HG03520 (cell line): Measurements from ENCODE around the gene PLCD1.

Source experiments
- ATAC-seq: cut with Tn5 transposase; IDR thresholded peaks from one replicate; pipeline ENCODE4 v1.9.1; 2021; ENCODE audit warnings: mild to moderate bottlenecking, moderate library complexity; ENCODE audit not compliant: unreplicated experiment

Gene PLCD1

DNA sequence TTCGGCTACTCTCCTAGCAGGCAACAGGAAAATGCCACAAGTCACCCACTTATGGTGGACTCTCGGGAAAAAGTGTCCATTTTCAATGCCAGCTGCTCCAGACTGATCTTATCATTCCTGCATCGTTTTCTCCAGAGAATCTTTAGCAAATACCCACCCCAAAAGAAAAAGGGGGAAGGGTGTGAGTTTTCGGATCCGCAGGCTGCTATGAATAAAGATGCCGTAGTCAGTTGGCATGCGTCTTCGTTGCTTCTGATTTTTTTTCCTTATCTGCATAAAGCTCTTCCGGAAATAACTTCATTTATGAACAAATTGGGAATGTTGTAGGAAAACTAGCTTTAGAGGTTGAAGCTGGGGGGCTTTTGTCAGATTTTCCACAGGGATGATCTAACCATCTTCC lies 61.2 kb downstream of the PLCD1 start:
- ATAC-seq = no peak

- ATAC-seq = peak; percentile 70
Observed at GRCh38 chr3:37967260-37967881, 62.1 kb downstream of the PLCD1 start.

DNA sequence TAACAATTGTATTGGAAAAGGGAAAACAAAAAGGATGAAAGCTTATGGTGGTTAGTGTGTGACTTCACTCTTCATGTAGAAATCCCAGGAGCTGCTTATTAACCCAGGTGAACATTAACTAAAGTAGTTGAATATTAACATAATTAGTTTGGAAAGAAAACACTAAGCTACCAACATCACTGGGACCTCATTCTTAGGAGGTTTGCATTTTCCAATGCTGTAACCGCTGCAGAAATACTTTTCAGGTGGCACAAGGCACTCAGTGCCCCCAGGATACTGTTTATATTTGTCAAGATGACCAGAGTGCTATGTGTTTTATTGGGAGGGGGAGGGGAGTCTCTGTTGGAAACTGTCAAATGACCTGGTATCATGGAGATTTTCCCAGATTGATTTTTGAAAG lies 64.7 kb downstream of the PLCD1 start:
- no peak for ATAC-seq

DNA sequence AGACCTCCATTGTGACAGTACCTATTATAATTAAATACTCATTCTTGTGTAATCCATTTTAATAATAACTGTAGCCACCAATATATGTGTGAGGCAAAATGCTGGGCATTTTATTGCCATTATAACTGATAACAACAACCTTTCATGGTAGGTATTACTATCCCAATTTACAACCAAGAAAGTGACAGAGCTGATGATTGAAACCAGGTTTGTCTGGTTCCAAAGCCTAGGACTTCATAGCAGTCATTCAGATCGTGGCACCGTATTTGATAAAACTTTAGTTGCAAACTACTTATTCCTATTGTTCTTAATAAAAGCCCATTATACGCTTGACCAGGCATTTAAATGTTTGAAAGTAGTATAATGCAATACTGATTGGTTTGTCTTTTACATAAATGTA lies 65.3 kb downstream of the PLCD1 start:
- ATAC-seq = no peak

GRCh38 chr3:37963635-37964034 lies 65.8 kb downstream of the PLCD1 start:
- no peak for ATAC-seq

DNA sequence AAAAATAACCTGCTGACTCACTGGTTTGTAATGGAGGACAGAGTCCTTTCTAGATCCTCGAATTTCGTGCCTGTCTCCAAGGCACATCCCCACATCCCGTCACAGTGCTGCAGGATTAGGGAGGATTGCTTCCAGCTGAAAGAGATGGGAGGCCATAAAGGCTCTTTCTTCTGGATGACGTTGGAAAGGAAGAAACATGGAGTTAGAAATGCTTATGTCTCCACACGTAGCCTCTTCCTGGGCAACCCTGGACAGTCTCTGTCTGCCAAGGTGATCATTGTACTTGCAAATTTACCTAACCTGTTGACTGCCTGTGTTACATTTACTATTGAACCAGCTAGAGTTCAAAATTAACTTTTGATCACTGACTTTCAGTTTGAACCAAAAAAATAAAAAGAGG lies 66.4 kb downstream of the PLCD1 start:
- no peak for ATAC-seq

- ATAC-seq = no peak
Observed at GRCh38 chr3:37961622-37962431, 67.6 kb downstream of the PLCD1 start.

DNA sequence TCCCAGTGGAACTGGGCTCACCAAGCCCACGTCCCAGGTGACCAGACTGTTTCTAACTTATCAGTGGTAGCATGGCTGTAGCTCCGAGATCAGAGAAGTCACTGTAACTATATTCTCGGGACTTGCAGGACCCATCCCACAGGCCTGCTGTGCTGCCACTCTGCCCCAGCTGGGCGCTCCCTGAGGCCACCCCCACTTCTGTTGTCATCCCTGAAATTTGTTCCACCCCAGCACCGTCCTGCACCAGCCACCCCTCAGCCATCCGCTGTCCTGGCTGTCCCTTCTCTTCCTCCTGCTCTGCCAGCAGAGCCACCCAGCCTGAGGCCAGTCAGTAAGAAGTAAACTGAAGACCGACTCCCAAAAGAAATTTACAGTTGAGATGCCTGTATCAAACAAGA lies 71.9 kb downstream of the PLCD1 start:
- no peak for ATAC-seq
